H1 (cell line): ENCODE results near the gene SLC30A10. TPM values are rescaled to one million over a fixed set of nuclear protein-coding genes. Genes with fewer than 3 reads are reported as not detected.

Experiments used
- BACH1 ChIP-seq: IDR thresholded peaks from 2 replicates; pipeline ENCODE4 v1.6.1; 2012; ENCODE audit warnings: low read length, improper control_type of control experiment
- KDM1A ChIP-seq: fragments of 200-600, 300-600 bp; sonication (generic); IDR thresholded peaks from 2 replicates; pipeline ENCODE4 v1.7.1; 2016; ENCODE audit warnings: mild to moderate bottlenecking, low read length, borderline replicate concordance
- MAFK ChIP-seq: IDR thresholded peaks from 2 replicates; pipeline ENCODE4 v1.6.1; 2012; ENCODE audit warnings: low read depth, mild to moderate bottlenecking, improper control_type of control experiment, low read length
- POLR2AphosphoS5 ChIP-seq: IDR thresholded peaks from 2 replicates; pipeline ENCODE4 v1.6.1; 2011; ENCODE audit warnings: low read depth, low read length
- SUZ12 ChIP-seq: fragments of 200-600 bp; sonication (generic); IDR thresholded peaks from 2 replicates; pipeline ENCODE4 v1.6.1; 2012; ENCODE audit warnings: mild to moderate bottlenecking, inconsistent platforms, low read length, moderate library complexity, mixed read lengths
- TAF1 ChIP-seq: IDR thresholded peaks from 2 replicates; pipeline ENCODE4 v1.6.1; 2011; ENCODE audit warnings: mild to moderate bottlenecking, low read depth, low read length
- TEAD4 ChIP-seq: IDR thresholded peaks from 2 replicates; pipeline ENCODE4 v1.6.1; 2012; ENCODE audit warnings: low read depth, low read length, inconsistent platforms, mixed read lengths
- ZNF274 ChIP-seq: IDR thresholded peaks from 2 replicates; pipeline ENCODE4 v1.7.0; 2012; ENCODE audit warnings: low read length, borderline replicate concordance; ENCODE audit errors: extremely low read depth
- polyA plus RNA-seq, 7 experiments: library from polyadenylated mRNA; depleted of rRNA in 3 of 7; stranded (reverse) in 5 of 7; unstranded in 2 of 7; fragments of >200 nt in 5 of 7; fragments of 200-250 nt in 2 of 7; gene quantifications; 1 replicate in 5 of 7; 2 replicates in 1 of 7; 4 replicates in 1 of 7; pipeline versions ENCODE4 v1.2.1 to v1.2.3, GENCODE V29; 2011 to 2013; ENCODE audit warnings: missing spikeins in 2 of 7, mixed read lengths in 2 of 7
- total RNA-seq: library from RNA; stranded (reverse); fragmentation: NEBNext Ultra II Directional; extraction: Animal tissue kit (Norgen Biotek cat#: 25700); gene quantifications from 2 replicates; pipeline ENCODE4 v1.2.1, GENCODE V29; 2021

Gene SLC30A10
- total and polyA plus RNA-seq, 2 of the 8 experiments (the other 6 are each of a cell fraction or from before 2014, with no cell fraction given), result 0.23 to 0.61 TPM

GRCh38 chr1:219961684-219962083 lies 33.3 kb upstream of the SLC30A10 start (continued):
- TF ChIP-seq TEAD4 (no peak), ZNF274 (no peak), KDM1A (no peak), MAFK (no peak), TAF1 (no peak), POLR2AphosphoS5 (no peak), SUZ12 (no peak), BACH1 (no peak)
